Parathyroid adenoma (tissue), 2 donors: ENCODE results near the gene FAM53B.

Experiments
- H2AFZ ChIP-seq: fragments of 300-600 bp; sonication (generic); one replicate; pipeline ENCODE4 v1.7.0; 2017; ENCODE audit warnings: antibody characterized with exemption, mild to moderate bottlenecking
- H3K27ac ChIP-seq: fragments of 300-600 bp; sonication (generic); one replicate; pipeline ENCODE4 v1.7.0; 2017
- H3K27me3 ChIP-seq: fragments of 300-600 bp; sonication (generic); one replicate; pipeline ENCODE4 v1.7.0; 2017; ENCODE audit warnings: low read length; ENCODE audit not compliant: control insufficient read depth, insufficient read depth
- H3K36me3 ChIP-seq: fragments of 300-600 bp; sonication (generic); one replicate; pipeline ENCODE4 v1.7.0; 2017; ENCODE audit warnings: low read length; ENCODE audit not compliant: control insufficient read depth, insufficient read depth
- H3K4me1 ChIP-seq: fragments of 300-600 bp; sonication (generic); one replicate; pipeline ENCODE4 v1.7.0; 2017; ENCODE audit warnings: control low read depth
- H3K4me2 ChIP-seq: fragments of 300-600 bp; sonication (generic); one replicate; pipeline ENCODE4 v1.7.0; 2017; ENCODE audit warnings: low read length
- H3K4me3 ChIP-seq: fragments of 300-600 bp; sonication (generic); one replicate; pipeline ENCODE4 v1.7.0; 2017; ENCODE audit warnings: low read depth, low read length
- H3K79me2 ChIP-seq: fragments of 300-600 bp; sonication (generic); one replicate; pipeline ENCODE4 v1.7.0; 2017; ENCODE audit warnings: control low read depth
- H3K9ac ChIP-seq: fragments of 300-600 bp; sonication (generic); one replicate; pipeline ENCODE4 v1.7.0; 2017; ENCODE audit warnings: mild to moderate bottlenecking
- H3K9me3 ChIP-seq: fragments of 300-600 bp; sonication (generic); one replicate; pipeline ENCODE4 v1.7.0; 2017; ENCODE audit warnings: low read length; ENCODE audit not compliant: control insufficient read depth
- TF ChIP-seq, protein P1 (sequence below): fragments of 300-600 bp; sonication (generic); IDR thresholded peaks from one replicate; pipeline ENCODE4 v1.7.0; 2017; ENCODE audit warnings: antibody characterized with exemption, mild to moderate bottlenecking
- donor health status: primary hyperparathyroidism.

The FAM53B gene

DNA sequence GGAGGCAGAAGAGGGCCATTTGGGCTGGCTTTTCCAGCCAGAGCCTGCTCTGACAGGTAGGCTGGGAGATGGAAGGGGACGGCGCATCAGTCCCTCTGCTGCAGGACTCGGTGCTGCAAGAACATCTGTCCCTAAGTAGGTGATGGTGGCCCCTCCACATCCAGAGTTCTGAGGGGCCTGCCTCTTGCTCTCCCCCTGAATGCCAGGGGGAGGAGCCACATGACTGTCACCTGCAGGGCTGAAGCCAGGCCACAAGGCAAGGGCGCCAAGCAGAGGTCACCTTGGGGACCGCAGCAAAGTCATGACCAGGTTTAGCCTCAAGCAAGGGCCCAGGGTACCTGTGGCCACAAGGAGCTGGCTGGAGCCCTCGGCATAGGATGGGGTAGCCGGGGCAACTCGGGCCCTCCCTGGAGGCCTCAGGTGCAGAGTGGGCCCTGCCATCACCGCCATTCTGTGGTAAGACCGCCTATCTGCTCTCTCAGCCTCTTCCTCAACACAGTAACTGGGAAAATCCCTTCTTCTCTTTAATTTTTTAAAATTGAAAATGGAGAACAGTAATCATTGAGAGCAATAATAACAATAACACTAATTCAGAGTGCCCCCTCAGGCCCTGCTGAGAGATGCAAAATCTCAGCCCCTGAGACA, 99.3 kb downstream of the FAM53B start:
- Histone ChIP-seq H3K9ac (no peak overlapping the region), H3K4me1 (peaks cover 68% of the 10 kb centered on the region), H3K79me2 (peaks cover 69% of the 10 kb centered on the region), H3K36me3 (no peaks in the 10 kb centered on the region), H2AFZ (no peak overlapping the region), H3K4me3 (no peak overlapping the region), H3K9me3 (no peaks in the 10 kb centered on the region), H3K27ac (peak overlapping the region; percentile 94), H3K27me3 (no peaks in the 10 kb centered on the region), H3K4me2 (no peak overlapping the region)
- TF ChIP-seq, protein P1, sequence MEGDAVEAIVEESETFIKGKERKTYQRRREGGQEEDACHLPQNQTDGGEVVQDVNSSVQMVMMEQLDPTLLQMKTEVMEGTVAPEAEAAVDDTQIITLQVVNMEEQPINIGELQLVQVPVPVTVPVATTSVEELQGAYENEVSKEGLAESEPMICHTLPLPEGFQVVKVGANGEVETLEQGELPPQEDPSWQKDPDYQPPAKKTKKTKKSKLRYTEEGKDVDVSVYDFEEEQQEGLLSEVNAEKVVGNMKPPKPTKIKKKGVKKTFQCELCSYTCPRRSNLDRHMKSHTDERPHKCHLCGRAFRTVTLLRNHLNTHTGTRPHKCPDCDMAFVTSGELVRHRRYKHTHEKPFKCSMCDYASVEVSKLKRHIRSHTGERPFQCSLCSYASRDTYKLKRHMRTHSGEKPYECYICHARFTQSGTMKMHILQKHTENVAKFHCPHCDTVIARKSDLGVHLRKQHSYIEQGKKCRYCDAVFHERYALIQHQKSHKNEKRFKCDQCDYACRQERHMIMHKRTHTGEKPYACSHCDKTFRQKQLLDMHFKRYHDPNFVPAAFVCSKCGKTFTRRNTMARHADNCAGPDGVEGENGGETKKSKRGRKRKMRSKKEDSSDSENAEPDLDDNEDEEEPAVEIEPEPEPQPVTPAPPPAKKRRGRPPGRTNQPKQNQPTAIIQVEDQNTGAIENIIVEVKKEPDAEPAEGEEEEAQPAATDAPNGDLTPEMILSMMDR = peak; percentile 4

DNA sequence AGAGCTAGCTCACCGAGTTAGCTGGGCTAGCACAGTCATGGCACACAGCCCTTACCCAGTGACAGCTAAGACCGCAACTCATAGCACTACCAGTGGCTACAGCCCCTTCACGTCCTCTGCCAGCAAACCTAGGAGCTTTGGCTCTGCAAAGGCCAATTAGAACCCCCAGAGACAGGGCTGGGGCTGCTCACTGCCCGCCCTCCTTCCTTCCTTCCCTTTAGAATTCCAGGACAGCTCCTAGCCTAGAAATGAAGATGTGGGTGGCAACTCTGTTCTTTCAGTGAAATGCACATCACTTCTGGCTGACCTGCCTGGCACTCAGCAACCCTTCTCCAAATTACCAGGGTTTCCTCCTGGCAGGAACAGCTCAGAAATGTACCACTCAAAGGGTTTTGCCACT, 99.9 kb downstream of the FAM53B start:
- no peak overlapping the region for H3K9ac ChIP-seq
- no peak overlapping the region for H3K27ac ChIP-seq
- H3K9me3 ChIP-seq = no peaks in the 10 kb centered on the region
- H3K36me3 ChIP-seq = no peaks in the 10 kb centered on the region
- peaks cover 76% of the 10 kb centered on the region for H3K79me2 ChIP-seq
- TF ChIP-seq, protein P1 = no peak
- no peaks in the 10 kb centered on the region for H3K27me3 ChIP-seq
- peaks cover 62% of the 10 kb centered on the region for H3K4me1 ChIP-seq
- no peak overlapping the region for H3K4me3 ChIP-seq
- no peak overlapping the region for H3K4me2 ChIP-seq
- no peak overlapping the region for H2AFZ ChIP-seq

DNA sequence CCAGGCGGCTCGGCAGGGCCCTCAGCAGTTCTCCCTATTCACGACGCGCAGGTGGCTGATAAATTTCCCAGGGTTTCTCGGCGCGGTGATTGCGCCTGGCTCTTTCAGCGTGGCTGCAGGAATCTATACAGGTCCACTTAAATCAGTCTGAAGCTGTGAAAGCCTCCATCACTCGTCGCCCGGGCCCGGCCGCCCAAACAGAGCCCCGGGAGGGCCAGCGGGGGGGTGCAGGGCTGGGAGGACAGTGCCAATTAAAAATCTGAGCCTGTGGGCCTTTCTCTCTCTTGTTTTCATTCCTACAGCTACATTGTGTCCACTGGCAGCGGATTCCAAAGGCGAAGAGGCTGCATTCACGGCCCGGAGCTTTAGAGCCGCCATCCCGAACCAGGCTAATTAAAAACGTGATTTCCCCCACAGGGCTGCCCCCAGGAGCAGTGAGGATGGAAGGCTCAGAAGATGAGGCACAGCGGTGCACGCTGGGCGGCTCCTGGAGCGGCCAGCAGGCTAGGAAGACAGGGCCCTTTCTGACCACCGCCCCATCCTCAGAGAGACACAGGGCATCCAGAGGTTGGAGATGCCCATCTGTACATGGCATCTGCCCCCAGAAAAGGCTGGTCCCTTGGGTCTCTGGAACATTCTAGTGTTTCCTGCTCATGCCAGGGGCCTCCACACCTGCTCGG, 100.7 kb downstream of the FAM53B start:
- H3K4me1 ChIP-seq = peaks cover 54% of the 10 kb centered on the region
- H3K27me3 ChIP-seq = no peaks in the 10 kb centered on the region
- no peak overlapping the region for H3K4me3 ChIP-seq
- H3K79me2 ChIP-seq = peaks cover 83% of the 10 kb centered on the region
- no peaks in the 10 kb centered on the region for H3K36me3 ChIP-seq
- no peak overlapping the region for H3K4me2 ChIP-seq
- TF ChIP-seq, protein P1 = no peak
- H3K9ac ChIP-seq = no peak overlapping the region
- no peaks in the 10 kb centered on the region for H3K9me3 ChIP-seq
- H2AFZ ChIP-seq = no peak overlapping the region
- H3K27ac ChIP-seq = no peak overlapping the region

DNA sequence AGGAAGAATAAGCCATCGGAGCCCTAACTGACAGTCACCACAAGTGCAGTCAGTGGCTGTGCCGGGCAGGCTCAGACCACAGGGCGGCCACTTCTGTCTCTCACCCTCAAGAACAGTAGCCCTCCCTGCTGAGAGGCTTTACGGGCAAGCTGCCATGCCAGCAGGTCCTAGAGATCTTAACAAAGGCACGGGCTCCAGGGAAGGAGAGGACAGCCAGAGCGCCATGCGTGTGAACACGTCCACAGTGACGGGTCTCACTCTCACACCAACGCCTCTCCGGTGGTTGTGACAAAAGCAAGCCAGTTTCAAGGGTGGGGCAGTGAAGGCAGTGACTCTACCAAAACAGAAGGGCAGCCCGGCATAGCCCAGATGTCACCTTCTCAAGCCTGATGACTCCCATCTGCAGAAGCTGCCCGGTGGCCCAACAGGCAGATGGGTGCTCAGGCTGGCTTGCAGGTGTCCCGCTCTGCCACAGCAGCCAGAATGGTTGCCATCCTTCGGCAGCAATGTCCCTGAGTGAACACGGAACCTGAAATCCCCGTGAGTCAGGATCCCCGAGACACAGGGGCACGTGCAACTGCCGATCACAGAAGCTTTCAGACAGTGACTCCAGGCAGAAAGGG, 102.0 kb downstream of the FAM53B start:
- Histone ChIP-seq H3K4me2 (no peak overlapping the region), H3K27ac (no peak overlapping the region), H3K4me1 (peaks cover 45% of the 10 kb centered on the region), H3K27me3 (no peaks in the 10 kb centered on the region), H3K9me3 (no peaks in the 10 kb centered on the region), H3K9ac (no peak overlapping the region), H2AFZ (no peak overlapping the region), H3K4me3 (no peak overlapping the region), H3K36me3 (no peaks in the 10 kb centered on the region), H3K79me2 (peaks cover 87% of the 10 kb centered on the region)
- TF ChIP-seq, protein P1 = no peak
